ENCODE measurements around the gene LLGL1.
A peak's percentile ranks its signal among the peaks of the same experiment; 100 is the strongest.

LLGL1 gene

DNA sequence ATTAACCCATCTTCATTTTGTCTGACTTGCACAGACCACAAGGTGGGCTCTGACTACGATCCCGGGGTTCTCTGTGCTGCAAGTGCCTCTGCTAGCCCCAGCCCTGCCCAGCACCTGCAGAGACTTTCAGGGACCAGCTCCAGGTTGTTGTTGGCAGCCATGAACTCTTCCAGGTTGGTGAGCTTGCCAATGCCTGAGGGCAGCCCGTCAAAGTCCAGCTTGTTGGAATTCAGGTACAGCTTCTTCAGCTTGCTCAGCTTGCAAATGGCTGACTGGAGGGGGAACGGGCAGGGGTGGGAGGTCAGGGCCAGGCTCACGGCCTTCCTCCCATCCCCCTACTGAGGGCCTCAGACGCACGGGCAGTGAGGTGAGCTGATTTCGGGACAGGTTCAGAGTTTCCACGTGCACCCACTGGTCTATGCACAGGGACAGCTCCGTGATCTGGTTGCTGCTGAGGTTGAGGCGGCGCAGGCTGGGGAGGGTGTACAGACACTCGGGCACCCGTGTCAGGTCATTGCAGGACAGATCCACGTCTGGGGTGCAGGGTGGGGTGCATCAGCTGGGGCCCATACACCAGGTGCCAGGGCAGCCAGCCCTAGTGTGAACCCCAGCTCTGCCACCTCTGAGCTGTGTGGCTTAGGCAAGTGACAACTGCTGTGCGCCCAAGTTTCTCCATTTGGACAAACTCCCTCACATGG is 27.9 kb downstream of the LLGL1 start:
- no peak for DNase-seq (ENCODE audit: low spot score)

DNA sequence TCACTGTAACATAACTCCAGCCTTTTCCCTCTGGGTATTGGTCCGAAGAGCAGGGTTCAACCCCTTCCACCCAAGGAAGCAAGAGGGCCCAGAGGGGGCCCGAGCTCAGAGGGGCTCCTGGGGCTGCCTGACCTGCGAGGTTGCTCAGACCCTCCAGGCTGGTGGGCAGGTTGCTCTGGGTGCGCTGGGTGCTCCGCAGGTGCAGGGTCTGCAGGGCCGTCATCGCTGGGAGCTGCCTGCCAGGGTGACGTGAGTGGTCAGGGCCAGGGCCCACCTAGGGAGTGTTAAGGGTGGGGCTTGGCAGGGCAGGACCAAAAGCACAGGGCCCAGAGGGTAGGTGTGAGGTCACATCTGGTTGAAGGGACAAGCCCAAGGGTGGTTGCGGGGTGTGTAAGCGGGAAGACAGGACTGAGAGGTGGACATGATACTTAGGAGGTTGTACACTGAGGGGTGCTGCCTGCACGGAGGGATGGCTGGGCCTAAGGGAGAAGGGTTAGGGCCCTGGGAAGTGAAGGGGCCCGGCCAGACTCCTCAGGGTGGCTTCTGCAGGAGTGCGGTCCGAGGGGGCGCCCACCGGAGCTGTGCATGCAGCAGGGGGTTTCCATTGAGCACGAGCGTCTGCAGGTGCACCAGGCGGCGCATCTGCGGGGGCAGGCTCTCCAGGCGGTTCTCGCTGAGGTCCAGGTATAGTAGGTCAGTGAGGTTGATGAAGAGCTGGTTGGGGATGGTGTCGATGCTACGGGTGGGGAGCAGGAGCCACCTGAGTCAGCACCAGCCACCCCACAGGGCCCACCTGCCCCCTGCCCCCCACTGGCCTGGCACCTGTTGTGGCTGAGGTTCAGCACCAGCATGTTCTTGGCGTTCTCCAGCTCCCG is 28.7 kb downstream of the LLGL1 start:
- no peak for DNase-seq (ENCODE audit: low spot score)

DNA sequence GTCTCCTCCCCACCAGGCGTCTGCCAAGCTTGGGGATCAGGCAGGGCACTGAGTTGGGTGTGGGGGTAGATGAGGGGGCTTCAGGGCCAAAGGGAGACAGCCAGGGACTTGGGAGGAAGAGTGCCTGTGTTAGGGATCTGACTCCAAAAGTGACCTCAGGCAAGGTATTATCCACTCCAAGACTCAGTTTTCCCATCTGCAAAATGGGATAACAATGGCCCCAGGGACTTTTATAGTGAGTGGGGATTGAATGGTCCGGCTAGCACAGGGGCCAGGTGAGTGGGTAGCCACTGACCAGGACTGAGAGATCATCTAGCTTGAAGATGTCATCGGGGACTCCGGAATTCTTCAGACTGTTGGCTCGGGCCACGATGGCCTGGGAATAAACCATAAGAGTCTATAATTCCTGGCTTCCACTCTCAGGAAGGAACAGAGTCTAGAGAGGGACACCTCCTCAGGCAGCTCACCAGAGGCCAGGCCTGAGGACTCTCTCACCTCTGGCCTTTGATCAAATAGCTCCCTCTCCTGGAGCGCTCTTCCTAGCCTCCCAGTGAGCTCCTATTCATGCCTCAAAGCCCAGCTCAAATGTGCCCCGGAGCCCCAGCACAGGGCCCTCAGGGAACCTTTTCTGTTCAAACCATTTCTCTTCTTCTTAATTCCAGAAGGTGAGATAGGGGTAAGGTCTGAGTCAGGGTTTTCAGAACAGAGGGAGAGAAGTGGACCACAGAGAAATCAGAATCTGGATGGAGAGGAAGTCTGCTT is 29.6 kb downstream of the LLGL1 start:
- DNase-seq (ENCODE audit: low spot score) = no peak

DNA sequence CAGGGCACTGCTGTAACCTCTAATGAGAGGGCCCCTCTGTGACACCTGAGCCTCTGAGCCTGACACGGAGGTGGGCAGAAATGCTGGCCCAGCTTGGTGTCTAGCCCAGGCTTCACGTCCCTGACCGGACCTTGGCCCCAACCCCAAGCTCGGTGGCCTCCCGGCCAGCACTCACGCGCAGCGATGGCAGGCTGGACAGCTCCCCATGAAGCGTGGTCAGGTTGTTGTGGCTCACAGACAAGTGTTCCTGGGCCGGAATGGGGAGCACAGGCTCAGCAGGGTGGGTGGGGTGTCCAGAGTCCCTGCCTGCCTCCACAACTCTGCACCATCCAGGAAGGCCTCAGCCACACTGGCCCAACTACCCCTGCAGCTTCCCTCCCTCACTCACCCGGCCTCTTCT is 30.9 kb downstream of the LLGL1 start:
- no peak for DNase-seq (ENCODE audit: low spot score)

DNA sequence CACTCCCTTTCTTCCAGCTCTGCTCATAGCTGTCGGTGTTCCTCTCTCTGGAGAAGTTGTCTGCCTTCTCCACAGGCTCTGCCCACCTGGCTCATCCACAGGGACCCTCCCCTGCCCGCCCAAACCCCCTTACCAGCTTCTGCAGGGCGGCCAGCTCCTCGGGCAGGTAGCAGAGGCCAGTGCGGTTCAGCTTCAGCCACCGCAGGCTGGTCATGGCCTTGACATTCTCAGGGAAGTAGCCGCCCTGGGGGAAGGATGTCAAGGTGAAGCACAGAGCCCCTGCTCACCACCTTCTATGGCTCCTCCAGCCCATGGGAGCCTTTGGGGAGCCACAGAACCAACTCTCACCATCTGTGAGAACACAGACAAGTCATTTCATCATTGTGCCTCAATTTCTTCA is 31.3 kb downstream of the LLGL1 start:
- DNase-seq (ENCODE audit: low spot score) = no peak

DNA sequence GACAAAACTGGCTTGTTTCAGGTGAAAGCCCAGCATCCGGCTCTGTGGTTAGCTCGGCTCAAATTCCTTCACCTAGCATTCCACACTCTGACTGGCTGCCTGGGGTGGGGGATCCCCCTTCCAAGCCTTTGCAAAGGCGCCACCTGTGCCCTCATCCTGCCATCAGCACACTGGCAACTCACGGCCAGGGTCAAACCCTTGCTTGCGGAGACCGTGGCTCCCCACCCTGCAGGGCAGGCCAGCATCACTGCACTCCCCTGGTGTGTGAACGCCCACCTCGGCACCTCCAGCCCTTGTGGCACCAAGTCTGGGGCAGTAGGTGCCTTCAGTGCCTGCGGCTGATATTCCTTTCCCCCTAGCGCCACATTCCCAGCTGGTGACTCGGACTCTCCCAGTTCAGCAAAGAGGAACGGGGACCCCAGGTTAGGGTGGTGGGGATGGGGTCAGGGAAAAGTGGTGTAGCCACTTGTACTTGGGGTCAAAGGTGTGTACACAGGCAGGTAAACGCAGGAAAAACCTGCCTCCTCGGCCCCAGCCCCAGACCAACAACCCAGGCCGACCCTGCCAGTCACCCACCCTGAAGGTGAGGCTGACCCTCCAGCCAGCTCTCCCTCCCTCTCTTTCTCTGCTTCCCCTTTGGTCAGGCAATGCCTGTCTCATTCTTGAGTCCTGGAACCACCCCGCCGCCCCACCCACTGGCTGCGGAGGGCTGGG is 32.0 kb downstream of the LLGL1 start:
- DNase-seq (ENCODE audit: low spot score) = no peak

DNA sequence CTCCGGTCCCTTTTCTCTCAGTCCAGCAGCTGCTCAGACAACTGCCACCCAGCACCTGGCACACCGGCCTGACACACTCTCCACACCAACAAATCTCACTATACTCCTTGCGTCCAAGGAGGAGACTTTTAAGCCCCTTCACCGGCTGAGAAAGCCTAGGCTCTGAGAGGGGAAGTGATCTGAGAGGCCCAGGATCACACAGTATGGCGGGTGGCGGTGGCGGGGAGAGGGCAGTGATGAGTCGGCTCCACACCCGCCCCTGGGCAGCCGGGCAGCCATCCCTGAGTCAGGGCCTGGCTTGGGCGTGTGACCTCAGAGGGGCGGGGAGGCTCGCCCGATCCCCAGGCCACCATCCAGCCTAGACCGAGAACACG is 32.5 kb downstream of the LLGL1 start:
- peak; percentile 78 for DNase-seq (ENCODE audit: low spot score)

DNA sequence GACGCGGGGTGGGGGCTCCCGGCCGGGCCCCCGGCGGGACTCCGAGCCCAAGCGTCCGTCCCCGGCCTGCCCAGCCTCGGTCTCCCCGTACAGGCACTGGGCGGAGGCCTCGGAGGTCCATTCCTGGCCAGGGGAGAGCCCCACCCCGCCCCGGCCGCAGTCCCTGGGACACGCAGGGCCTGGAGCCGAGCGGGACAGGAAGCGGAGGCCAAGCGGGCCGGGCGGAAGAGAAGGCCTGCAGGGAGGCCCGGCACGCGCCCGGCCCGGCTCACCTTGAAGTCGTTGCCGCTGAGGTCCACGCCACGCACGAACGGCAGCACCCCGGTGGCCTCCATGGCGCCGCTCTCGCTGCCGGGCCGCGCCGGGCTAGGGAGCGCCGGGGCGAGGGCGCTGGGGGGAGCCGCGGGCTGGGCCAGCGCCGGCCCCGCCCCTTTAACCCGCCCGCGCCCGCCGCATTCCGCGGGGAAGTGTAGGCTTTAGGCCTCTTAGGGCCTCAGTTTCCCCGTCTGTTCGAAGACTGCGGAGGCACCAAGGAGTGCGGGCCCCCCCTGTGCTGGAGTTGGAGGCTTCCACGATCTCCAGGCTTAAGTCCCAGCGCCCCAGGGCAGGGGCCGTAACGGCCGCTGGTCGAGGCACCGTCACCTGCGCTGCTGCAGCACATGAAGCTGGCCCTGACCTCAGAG is 33.1 kb downstream of the LLGL1 start, which contains the start of gene FLII:
Gene FLII, minus strand, starts transcription at position 383 of the 683 bp plus-strand sequence. Its CDS starts 48 bp downstream, at position 335.
- peak; percentile 74 for DNase-seq (ENCODE audit: low spot score)

DNA sequence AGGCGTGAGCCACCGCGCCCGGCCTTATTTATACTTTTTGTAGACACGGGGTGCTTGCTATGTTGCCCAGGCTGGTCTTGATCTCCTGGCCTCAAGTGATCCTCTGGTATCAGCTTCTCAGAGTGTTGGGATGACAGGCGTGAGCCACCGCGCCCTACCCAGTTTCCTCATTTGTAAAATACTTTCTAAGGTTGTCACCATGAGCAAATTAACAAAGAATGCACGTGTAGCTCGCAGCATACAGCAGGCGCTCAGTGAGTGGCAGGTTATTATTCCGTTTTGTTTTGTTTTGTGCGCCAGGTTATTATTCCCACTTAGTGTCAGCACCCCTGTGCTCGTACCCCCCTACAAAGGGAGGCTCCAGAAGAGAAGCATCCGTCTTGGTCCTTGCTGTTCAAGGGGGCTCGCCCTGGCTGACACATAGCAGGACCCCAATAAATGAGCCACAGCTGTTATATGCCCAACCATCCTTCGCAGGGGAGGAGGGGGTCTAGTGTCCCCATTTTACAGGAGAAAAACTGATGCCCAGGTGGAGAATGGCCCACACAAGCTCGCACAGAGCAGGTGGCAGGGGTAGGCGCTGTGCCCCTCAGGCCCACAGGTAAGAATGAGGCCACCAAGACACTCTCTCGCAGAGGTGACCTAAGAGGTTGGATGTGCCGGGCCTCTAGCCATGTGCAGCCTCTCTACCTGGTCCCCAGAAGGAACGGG is 34.3 kb downstream of the LLGL1 start:
- DNase-seq (ENCODE audit: low spot score) = no peak

DNA sequence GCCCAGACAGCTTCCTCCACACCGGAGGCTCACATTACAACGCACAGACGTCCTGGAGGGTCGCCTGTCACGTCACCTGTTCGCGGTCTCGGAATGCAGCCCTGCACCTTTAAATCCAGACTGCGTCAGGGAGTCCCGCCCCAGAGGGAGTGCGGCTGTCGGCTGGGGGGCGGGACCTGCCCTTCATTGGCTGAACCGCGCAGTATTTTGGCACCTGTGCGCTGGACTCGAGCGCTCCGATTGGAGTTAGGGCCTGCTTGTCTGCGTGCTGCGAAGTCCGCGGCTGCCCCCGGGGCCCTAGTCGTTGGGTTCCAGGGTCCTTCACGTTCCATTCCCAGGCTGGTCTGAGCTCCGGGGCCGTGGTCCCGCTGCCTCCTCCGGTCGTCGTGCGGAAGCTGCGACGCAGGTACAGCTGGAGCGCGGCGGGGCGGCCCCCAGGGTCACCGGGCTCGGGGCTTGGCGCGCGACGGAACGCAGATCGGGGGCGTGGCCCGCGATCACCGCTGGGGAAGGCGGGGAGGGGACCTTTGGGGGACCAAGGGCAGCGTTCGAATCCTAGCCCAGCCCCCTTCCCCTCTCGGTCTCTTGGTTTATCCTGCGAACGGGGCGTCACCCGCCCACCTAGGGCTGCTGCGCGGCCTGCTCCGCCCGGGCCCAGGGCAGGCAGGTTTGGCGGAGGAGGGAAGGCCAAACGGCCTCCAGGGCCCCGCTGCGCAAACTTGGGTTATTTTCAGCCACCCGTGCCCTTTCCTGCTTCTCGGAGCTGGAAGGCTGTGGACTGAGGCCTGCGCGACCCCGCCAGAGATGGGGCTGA is 35.1 kb downstream of the LLGL1 start, which contains the start of gene MIEF2:
Gene MIEF2, plus strand, starts transcription at position 331 of the 814 bp plus-strand sequence. CDS start 2,059 bp downstream, outside the sequence.
- peak; percentile 92 for DNase-seq (ENCODE audit: low spot score)

DNA sequence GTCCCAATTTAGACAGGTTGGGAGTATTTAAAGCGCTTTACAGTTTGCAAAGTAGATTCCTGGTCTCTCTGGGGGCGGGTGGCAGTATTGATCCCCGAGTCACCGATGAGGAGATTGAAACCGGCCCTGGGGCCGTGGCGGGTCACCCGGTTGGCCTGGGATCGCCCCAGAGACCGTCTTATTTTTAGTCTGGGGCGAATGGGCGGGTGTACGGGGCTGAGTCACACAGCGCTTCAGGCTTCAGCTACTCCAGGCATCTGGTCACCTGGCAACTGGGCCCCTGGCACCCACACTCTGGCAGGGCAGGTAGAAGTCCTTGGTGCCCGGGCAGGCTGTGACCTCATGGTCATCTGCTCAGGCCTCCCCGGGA is 35.7 kb downstream of the LLGL1 start:
- DNase-seq (ENCODE audit: low spot score) = peak; percentile 45

DNA sequence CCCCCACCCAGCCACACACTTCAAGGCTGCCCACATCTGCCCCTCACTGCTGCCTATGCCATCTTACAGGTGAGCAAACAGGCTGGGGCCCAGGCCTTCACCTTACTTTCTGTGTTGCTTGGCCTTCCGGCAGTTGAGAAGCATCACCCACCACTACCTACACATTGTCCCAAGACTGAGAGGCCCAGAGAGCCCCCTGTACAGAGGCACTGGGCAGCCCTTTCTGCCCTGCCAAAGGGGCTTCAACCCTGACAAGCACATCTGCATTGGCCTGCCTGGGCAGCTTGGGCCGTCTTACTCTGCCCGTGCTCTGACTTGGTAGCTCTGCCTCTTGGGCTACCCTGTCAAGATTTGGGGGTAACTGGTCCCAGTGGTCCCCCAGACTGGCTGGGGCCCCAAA is 36.2 kb downstream of the LLGL1 start:
- no peak for DNase-seq (ENCODE audit: low spot score)

DNA sequence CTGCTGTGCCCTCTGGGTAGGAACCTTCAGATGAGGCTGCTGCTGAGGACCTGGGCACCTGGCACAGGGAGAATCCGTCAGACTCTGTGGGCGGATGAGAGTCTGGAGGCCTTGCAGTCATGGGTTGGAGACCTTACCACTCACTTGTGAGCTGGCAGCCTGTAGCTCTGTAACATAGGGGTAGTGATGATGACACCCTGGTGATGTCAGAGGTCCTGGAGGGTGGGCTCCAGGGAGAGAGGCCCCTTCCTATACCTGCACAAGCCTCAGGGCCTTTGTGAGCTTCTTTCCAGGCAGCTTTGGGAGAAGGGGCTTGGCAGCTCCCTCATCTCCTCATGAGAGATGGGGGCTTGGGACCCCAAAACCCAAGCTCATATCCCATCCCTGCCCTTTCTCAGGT is 36.7 kb downstream of the LLGL1 start:
- DNase-seq (ENCODE audit: low spot score) = no peak

DNA sequence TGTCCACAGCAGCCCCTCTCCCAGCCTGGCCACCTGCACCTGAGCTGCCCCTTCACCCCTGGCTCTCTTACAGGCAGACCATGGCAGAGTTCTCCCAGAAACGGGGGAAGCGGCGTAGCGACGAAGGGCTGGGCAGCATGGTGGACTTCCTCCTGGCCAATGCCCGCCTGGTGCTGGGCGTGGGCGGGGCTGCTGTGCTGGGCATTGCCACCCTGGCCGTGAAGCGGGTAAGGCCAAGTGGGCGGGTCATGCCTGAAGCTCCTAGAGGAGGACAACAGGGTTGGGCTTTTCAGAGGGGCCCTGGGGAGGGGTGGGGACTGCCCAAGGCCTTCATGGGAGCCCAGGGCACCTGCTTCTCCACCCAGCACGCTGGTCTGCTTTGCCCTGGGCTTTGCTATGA is 37.2 kb downstream of the LLGL1 start:
- no peak for DNase-seq (ENCODE audit: low spot score)

DNA sequence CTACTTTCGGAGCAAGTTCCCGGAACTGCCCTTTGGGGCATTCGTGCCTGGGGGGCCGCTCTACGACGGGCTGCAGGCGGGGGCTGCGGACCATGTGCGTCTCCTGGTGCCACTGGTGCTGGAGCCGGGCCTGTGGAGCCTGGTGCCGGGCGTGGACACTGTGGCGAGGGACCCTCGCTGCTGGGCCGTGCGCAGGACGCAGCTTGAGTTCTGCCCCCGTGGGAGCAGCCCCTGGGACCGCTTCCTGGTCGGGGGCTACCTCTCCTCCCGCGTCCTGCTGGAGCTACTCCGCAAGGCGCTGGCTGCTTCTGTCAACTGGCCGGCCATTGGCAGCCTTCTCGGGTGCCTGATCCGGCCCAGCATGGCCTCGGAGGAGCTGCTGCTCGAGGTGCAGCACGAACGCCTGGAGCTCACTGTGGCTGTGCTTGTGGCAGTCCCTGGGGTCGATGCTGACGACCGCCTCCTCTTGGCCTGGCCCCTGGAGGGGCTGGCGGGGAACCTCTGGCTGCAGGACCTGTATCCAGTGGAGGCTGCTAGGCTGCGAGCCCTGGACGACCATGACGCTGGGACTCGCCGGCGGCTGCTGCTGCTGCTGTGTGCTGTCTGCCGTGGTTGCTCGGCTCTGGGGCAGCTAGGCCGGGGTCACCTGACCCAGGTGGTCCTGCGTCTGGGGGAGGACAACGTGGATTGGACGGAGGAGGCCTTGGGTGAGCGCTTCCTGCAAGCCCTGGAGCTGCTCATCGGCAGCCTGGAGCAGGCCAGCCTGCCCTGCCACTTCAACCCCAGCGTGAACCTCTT is 38.6 kb downstream of the LLGL1 start:
- no peak for DNase-seq (ENCODE audit: low spot score)

DNA sequence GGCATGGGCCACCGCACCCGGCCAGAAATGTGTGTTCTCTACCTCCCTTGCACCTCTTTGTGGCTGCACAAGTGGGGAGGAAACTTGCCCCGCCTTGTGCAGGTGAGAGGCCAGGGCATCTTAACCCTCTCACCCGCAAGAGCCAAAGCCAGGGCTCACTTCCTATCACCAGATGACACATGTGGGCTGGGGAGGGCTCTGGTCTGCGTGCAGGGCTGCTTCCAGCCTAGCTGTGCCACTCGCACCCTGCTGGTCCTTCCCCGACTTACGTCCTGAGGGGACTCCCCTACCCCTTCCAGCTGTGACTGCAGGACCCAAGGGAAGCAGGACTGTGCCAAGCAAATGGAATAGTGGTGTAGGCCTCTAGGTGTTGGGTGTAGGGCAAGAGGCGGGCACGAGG is 41.9 kb downstream of the LLGL1 start:
- DNase-seq (ENCODE audit: low spot score) = no peak

DNA sequence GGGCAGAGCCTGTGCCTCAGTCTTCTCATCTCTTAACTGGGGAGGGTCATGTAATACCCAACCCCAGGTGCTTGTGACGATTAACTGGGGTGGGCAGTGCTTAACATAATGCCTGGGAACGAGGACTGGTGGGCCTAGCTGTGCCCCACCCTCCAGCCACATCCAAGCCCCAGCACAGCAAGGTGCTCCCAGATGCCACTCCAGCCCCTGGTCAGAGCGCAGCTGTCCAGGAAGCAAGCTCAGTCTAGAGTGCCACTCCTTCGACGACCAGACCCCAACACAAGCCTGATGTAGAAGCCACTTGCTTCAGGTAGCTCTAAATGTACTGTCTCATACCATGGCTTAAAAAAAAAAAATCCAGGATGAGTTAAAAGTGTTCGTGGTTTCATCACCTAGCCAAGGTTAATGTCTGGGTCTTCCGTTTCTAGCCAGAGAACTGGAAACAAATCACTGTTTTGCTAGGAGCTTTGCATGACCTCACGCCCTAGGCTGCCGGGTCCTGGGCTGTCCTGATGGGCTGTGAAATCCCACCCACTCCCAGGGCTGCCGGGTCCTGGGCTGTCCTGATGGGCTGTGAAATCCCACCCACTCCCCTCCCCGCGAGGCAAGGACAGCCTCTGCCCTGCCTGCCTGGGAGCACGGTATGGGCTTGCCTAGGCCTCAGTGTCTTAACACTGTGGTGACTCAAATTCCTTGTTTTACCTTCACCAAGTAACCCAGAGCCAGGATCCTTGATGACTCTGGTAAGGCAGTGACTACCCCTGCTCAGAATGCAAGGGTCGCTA is 42.7 kb downstream of the LLGL1 start:
- no peak for DNase-seq (ENCODE audit: low spot score)
